GM23248 (cell line): ENCODE measurements around the gene APOL1. TPM values are rescaled to one million over a fixed set of nuclear protein-coding genes. Genes with fewer than 3 reads are reported as not detected.

Experiments
- DNase-seq: peaks from one replicate; pipeline ENCODE4 v3.0.0-alpha.2; 2015
- H2AFZ ChIP-seq: fragments of 200-600 bp; sonication (generic); 2 replicates; pipeline ENCODE4 v1.6.1; 2016; ENCODE audit warnings: antibody characterized with exemption
- H3F3A ChIP-seq: fragments of 200-600 bp; sonication (generic); 2 replicates; pipeline ENCODE4 v1.6.1; 2016; ENCODE audit warnings: mild to moderate bottlenecking, antibody characterized with exemption, mixed run types; ENCODE audit not compliant: insufficient read depth
- H3K27ac ChIP-seq: fragments of 200-600 bp; sonication (generic); 2 replicates; pipeline ENCODE4 v1.5.1; 2016; ENCODE audit warnings: mild to moderate bottlenecking
- H3K27me3 ChIP-seq: fragments of 200-600 bp; sonication (generic); replicated peaks from 2 replicates; pipeline ENCODE4 v1.6.1; 2016; ENCODE audit warnings: mild to moderate bottlenecking; ENCODE audit not compliant: insufficient read depth
- H3K36me3 ChIP-seq: fragments of 200-600 bp; sonication (generic); 2 replicates; pipeline ENCODE4 v1.6.1; 2016; ENCODE audit warnings: low read depth, mild to moderate bottlenecking
- H3K4me1 ChIP-seq: fragments of 200-600 bp; sonication (generic); 2 replicates; pipeline ENCODE4 v1.6.1; 2016; ENCODE audit warnings: mild to moderate bottlenecking; ENCODE audit not compliant: insufficient read depth
- H3K4me2 ChIP-seq: fragments of 200-600 bp; sonication (generic); one replicate; pipeline ENCODE4 v1.6.1; 2016; ENCODE audit warnings: mild to moderate bottlenecking; ENCODE audit not compliant: unreplicated experiment
- H3K4me3 ChIP-seq: fragments of 200-600 bp; sonication (generic); 2 replicates; pipeline ENCODE4 v1.5.1; 2016; ENCODE audit warnings: mild to moderate bottlenecking
- H3K79me2 ChIP-seq: fragments of 200-600 bp; sonication (generic); 2 replicates; pipeline ENCODE4 v1.6.1; 2016; ENCODE audit warnings: mild to moderate bottlenecking; ENCODE audit not compliant: insufficient read depth
- H3K9ac ChIP-seq: fragments of 200-600 bp; sonication (generic); 2 replicates; pipeline ENCODE4 v1.6.1; 2016; ENCODE audit warnings: mild to moderate bottlenecking
- H3K9me2 ChIP-seq: fragments of 200-600 bp; sonication (generic); 2 replicates; pipeline ENCODE4 v1.6.1; 2016; ENCODE audit warnings: mixed run types, mild to moderate bottlenecking, moderate library complexity; ENCODE audit not compliant: insufficient read depth
- H3K9me3 ChIP-seq: fragments of 200-600 bp; sonication (generic); one replicate; pipeline ENCODE4 v1.6.1; 2017; ENCODE audit warnings: low read depth
- H4K20me1 ChIP-seq: fragments of 200-600 bp; sonication (generic); 2 replicates; pipeline ENCODE4 v1.6.0; 2016; ENCODE audit not compliant: insufficient read depth
- EZH2 ChIP-seq: fragments of 200-600 bp; sonication (generic); IDR thresholded peaks from 2 replicates; pipeline ENCODE4 v1.6.1; 2018; ENCODE audit warnings: antibody characterized with exemption, mild to moderate bottlenecking; ENCODE audit not compliant: insufficient read depth, poor library complexity, severe bottlenecking
- EZH2phosphoT487 ChIP-seq: fragments of 200-600 bp; sonication (generic); IDR thresholded peaks from 2 replicates; pipeline ENCODE4 v1.6.1; 2018; ENCODE audit warnings: antibody characterized with exemption, moderate library complexity, mild to moderate bottlenecking, low read depth; ENCODE audit not compliant: insufficient read depth
- WGBS, 2 experiments: methylation state at CpG; one replicate each; pipeline ENCODE4 v1.1.6; 2015 to 2017; ENCODE audit warnings: low lambda C conversion rate in 2 of 2, low coverage in 1 of 2; ENCODE audit errors: missing lambda C conversion rate in 2 of 2; 5-methylcytosine and 5-hydroxymethylcytosine counted together
- in situ Hi-C: fragments of 300-500 bp; cut with MboI; formaldehyde crosslinking; loops from 2 replicates; pipeline ENCODE4 v1.15.0; 2020
- polyA plus RNA-seq: library from polyadenylated mRNA; unstranded; fragments of >200 nt; fragmentation: Nextera tagmentation; extraction: Ambion mirVana; gene quantifications from 2 replicates; pipeline ENCODE4 v1.2.1, GENCODE V29; 2016
- total RNA-seq: library from RNA; depleted of rRNA; stranded (reverse); fragments of >200 nt; shearing (Covaris generic); gene quantifications from 2 replicates; pipeline ENCODE4 v1.2.3, GENCODE V29; 2014

APOL1 gene
- total and polyA plus RNA-seq, 2 experiments from 2014 or later = 8.3 to 12.8 TPM

DNA sequence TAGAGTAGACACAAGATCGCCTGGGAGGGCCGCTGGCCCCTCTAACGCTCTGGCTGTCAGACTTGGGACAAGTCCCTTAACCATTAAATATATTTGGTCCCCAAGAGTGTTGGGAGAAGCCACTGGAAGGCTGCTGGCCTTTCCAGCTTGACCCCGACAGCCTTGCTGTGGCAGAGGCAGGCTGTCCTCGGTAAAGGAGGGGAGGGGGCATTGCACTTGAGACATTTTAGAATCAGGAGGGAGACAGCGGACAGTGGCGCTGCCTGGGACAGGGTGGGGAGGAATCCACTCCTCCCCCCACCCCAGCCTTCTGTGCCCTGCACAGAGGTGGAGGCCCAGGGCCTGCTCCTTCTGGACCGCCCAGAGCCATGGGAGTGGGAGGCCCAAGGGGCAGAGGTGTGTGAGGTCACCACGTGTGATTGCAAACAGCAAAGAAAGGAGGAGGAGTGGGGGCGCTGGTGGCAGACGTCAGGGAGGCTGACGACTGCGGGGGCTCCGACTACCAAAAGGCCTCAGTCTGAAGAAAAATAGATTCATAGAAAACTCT is 28.9 kb downstream of the APOL1 start:
- no peaks in the 10 kb centered on the region for H3K4me1 ChIP-seq
- no peak overlapping the region for H2AFZ ChIP-seq
- no peak overlapping the region for H3K4me3 ChIP-seq
- H3K9ac ChIP-seq = no peak overlapping the region
- in situ Hi-C loops = no loop called here
- peaks cover 72% of the 10 kb centered on the region for H3F3A ChIP-seq
- no peaks in the 10 kb centered on the region for H4K20me1 ChIP-seq
- TF ChIP-seq EZH2 = no peak
- TF ChIP-seq EZH2phosphoT487 = no peak
- H3K9me3 ChIP-seq = no peaks in the 10 kb centered on the region
- H3K27ac ChIP-seq = no peak overlapping the region
- no peak for DNase-seq
- no peaks in the 10 kb centered on the region for H3K27me3 ChIP-seq
- WGBS, 2 experiments = 91 to 95% methylated on average over 14 of the region's 14 CpGs
- 0 out of 2 replicates have a peak, but pooled peaks cover 6% of the 10 kb centered on the region for H3K79me2 ChIP-seq
- H3K9me2 ChIP-seq = no peaks in the 10 kb centered on the region
- peaks cover 68% of the 10 kb centered on the region for H3K36me3 ChIP-seq
- no peak overlapping the region for H3K4me2 ChIP-seq

GRCh38 chr22:36282328-36282831 is 29.4 kb downstream of the APOL1 start:
- 93 to 97% methylated on average over 16 to 24 of the region's 24 CpGs for WGBS, 2 experiments
- Histone ChIP-seq H3K9me2 (no peaks in the 10 kb centered on the region), H3K27me3 (no peaks in the 10 kb centered on the region), H3K9me3 (no peaks in the 10 kb centered on the region), H3K4me2 (no peak overlapping the region), H2AFZ (no peak overlapping the region), H3F3A (peaks cover 75% of the 10 kb centered on the region), H3K27ac (no peak overlapping the region), H3K4me3 (no peak overlapping the region), H3K9ac (no peak overlapping the region), H4K20me1 (no peaks in the 10 kb centered on the region), H3K4me1 (no peaks in the 10 kb centered on the region), H3K79me2 (peaks cover 6% of the 10 kb centered on the region; the same call in 1 of the 2 replicates), H3K36me3 (peaks cover 72% of the 10 kb centered on the region)
- DNase-seq = no peak
- no peak for TF ChIP-seq EZH2
- TF ChIP-seq EZH2phosphoT487 = no peak
- in situ Hi-C loops = no loop called here

DNA sequence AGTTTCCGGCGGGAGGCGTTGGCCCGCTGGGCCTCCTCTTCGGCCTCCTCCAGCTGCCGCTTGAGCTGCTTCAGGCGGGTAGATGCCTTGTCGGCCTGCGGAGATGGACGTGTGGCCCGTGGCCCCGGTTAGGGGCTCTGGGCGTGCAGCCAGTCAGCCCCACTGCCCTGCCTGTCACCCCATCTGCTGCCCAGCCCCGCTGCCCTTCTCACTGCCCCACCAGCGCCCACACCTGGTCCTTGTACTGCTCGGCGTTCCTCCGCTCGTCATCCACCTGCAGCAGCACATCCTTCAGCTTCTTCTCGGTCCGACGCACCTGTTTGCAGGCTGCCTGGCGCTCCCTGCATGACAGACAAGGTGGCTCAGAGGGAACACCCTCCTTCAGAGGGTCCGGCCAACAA is 31.2 kb downstream of the APOL1 start:
- in situ Hi-C loops = no loop called here

DNA sequence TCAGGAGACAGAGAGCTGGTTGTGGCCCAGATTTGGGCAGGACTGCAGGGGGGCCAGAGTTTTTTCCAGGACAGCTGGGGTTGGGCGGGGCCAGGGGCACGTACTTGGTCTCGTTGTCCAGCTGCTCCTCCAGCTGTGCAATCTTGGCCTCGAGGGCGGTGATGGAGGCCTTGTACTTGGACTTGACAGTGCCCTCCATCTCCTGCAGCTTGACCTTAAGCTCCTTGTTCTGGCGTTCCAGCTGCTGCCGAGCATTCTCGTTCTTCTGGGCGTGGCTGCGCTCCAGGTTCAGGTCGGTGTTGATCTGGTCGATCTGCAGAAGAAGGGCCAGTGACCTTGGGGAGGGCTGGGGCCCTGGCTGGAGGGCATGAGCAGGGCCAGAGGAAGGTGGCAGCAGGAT is 32.1 kb downstream of the APOL1 start:
- Histone ChIP-seq H3K36me3 (peaks cover 83% of the 10 kb centered on the region), H3K4me2 (no peak overlapping the region), H3K9ac (no peak overlapping the region), H3K9me3 (no peaks in the 10 kb centered on the region), H3F3A (peaks cover 72% of the 10 kb centered on the region), H2AFZ (no peak overlapping the region), H3K4me3 (no peak overlapping the region), H3K4me1 (no peaks in the 10 kb centered on the region), H3K9me2 (no peaks in the 10 kb centered on the region), H3K27me3 (no peaks in the 10 kb centered on the region), H4K20me1 (no peaks in the 10 kb centered on the region; the same call in 1 of the 2 replicates), H3K79me2 (peaks cover 13% of the 10 kb centered on the region; the same call in 1 of the 2 replicates), H3K27ac (no peak overlapping the region)
- TF ChIP-seq EZH2 (no peak), EZH2phosphoT487 (no peak)
- DNase-seq = no peak
- 70 to 76% methylated on average over 11 to 12 of the region's 12 CpGs for WGBS, 2 experiments
- in situ Hi-C loops = no loop called here

More for the DNA sequence above, 31.2 kb downstream of the APOL1 start:
- no peaks in the 10 kb centered on the region for H3K27me3 ChIP-seq
- no peak for DNase-seq
- no peaks in the 10 kb centered on the region for H3K9me3 ChIP-seq
- no peak overlapping the region for H2AFZ ChIP-seq
- 94 to 96% methylated on average over 19 to 24 of the region's 24 CpGs for WGBS, 2 experiments
- H3K36me3 ChIP-seq = peaks cover 84% of the 10 kb centered on the region
- TF ChIP-seq EZH2phosphoT487 = no peak
- no peak for TF ChIP-seq EZH2
- H3K4me1 ChIP-seq = no peaks in the 10 kb centered on the region
- no peak overlapping the region for H3K4me2 ChIP-seq
- no peak overlapping the region for H3K9ac ChIP-seq
- no peaks in the 10 kb centered on the region for H3K9me2 ChIP-seq
- peaks cover 6% of the 10 kb centered on the region; the same call in 1 of the 2 replicates for H3K79me2 ChIP-seq
- H3F3A ChIP-seq = peaks cover 74% of the 10 kb centered on the region
- no peaks in the 10 kb centered on the region for H4K20me1 ChIP-seq
- no peak overlapping the region for H3K27ac ChIP-seq
- H3K4me3 ChIP-seq = no peak overlapping the region

- Histone ChIP-seq H3K79me2 (peaks cover 13% of the 10 kb centered on the region; the same call in 1 of the 2 replicates), H3K4me3 (no peak overlapping the region), H3K27me3 (no peaks in the 10 kb centered on the region), H3K9ac (no peak overlapping the region), H3K4me1 (no peaks in the 10 kb centered on the region), H3K9me2 (no peaks in the 10 kb centered on the region), H3K27ac (no peak overlapping the region), H4K20me1 (no peaks in the 10 kb centered on the region; the same call in 1 of the 2 replicates), H3K4me2 (no peak overlapping the region), H2AFZ (no peak overlapping the region), H3F3A (peaks cover 67% of the 10 kb centered on the region), H3K36me3 (peaks cover 79% of the 10 kb centered on the region), H3K9me3 (no peaks in the 10 kb centered on the region)
- DNase-seq = no peak
- no peak for TF ChIP-seq EZH2phosphoT487
- no peak for TF ChIP-seq EZH2
- WGBS, 2 experiments = 65 to 79% methylated on average over 10 to 21 of the region's 21 CpGs
- in situ Hi-C loops = no loop called here
These were observed 32.6 kb downstream of the APOL1 start for GRCh38 chr22:36285545-36285944.
